AG10803 (cell line): Measurements from ENCODE around the gene ATP6V1A.
A peak's percentile ranks its signal among the peaks of the same experiment; 100 is the strongest.

Experiments used
- DNase-seq: peaks from one replicate; pipeline ENCODE4 v3.0.0; 2010; ENCODE audit warnings: low read depth
- H3K4me3 ChIP-seq: 2 replicates; pipeline ENCODE4 v1.5.1; 2011; ENCODE audit warnings: mild to moderate bottlenecking, low read length, control low read depth
- CTCF ChIP-seq: conservative IDR thresholded peaks from 2 replicates; pipeline ENCODE4 v1.5.1; 2011; ENCODE audit warnings: mild to moderate bottlenecking, low read length, control low read depth, inconsistent platforms

The ATP6V1A gene

GRCh38 chr3:113744941-113745755 is 1.7 kb upstream of the ATP6V1A start:
- peak; percentile 80 for TF ChIP-seq CTCF
- DNase-seq: peak; percentile 91
- H3K4me3 ChIP-seq: peak overlapping the region; percentile 84

GRCh38 chr3:113745756-113746547 is 883 bp upstream of the ATP6V1A start, which contains the start of gene NAA50:
Gene NAA50, minus strand, starts transcription at chr3:113746249. Its CDS starts 300 bp downstream, at chr3:113745949.
- H3K4me3 ChIP-seq: peak within 1 kb of the TSS; percentile 84
- DNase-seq: peak; percentile 95
- TF ChIP-seq CTCF: peak; percentile 32

GRCh38 chr3:113747283-113748046 is 630 bp downstream of the ATP6V1A start:
- no peak for TF ChIP-seq CTCF
- peak; percentile 15 for DNase-seq
- peak overlapping the region; percentile 84 for H3K4me3 ChIP-seq

GRCh38 chr3:113751141-113751540 is 4.3 kb downstream of the ATP6V1A start:
- no peak for DNase-seq
- no peak overlapping the region for H3K4me3 ChIP-seq
- no peak for TF ChIP-seq CTCF

GRCh38 chr3:113753376-113753985 is 6.6 kb downstream of the ATP6V1A start:
- no peak for TF ChIP-seq CTCF
- no peak for DNase-seq
- no peak overlapping the region for H3K4me3 ChIP-seq

GRCh38 chr3:113754494-113755159 is 7.8 kb downstream of the ATP6V1A start:
- DNase-seq: no peak
- H3K4me3 ChIP-seq: no peak overlapping the region
- TF ChIP-seq CTCF: no peak
